Measurements from ENCODE around the gene GHR. TPM values are rescaled to one million over a fixed set of nuclear protein-coding genes. Genes with fewer than 3 reads are reported as not detected.

GHR gene
- total RNA-seq, 1 donor from 2014 or later = 5.4 TPM

DNA sequence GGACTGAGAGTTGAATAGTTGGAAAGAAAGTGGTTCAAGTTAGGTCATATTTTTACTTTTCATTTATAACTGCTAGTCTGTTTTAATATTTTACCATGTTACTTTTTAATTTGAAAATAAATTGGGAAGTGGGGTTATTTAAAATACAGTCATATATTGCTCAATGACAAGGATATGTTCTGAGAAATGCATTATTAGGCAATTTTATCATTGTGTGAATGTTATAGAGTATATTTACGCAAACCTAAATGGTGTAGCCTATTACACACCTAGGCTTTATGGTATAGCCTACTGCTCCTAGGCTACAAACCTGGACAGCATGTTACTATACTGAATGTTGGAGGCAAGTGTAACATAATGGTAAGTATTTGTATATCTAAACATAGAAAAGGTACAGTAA lies 338.6 kb downstream of the GHR start:
- TF ChIP-seq, protein P1, sequence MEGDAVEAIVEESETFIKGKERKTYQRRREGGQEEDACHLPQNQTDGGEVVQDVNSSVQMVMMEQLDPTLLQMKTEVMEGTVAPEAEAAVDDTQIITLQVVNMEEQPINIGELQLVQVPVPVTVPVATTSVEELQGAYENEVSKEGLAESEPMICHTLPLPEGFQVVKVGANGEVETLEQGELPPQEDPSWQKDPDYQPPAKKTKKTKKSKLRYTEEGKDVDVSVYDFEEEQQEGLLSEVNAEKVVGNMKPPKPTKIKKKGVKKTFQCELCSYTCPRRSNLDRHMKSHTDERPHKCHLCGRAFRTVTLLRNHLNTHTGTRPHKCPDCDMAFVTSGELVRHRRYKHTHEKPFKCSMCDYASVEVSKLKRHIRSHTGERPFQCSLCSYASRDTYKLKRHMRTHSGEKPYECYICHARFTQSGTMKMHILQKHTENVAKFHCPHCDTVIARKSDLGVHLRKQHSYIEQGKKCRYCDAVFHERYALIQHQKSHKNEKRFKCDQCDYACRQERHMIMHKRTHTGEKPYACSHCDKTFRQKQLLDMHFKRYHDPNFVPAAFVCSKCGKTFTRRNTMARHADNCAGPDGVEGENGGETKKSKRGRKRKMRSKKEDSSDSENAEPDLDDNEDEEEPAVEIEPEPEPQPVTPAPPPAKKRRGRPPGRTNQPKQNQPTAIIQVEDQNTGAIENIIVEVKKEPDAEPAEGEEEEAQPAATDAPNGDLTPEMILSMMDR (IDR thresholded peaks at IDR 0.05) = no peak
- Mint-ChIP-seq H3K27me3 (ENCODE audit: low read depth) (peaks cover 33% of the 10 kb centered on the region), H3K4me1 (ENCODE audit: low read depth) (no peaks in the 10 kb centered on the region), H3K4me3 (ENCODE audit: unreplicated experiment) (no peak overlapping the region), H3K27ac (ENCODE audit: unreplicated experiment) (no peak overlapping the region), H3K9me3 (ENCODE audit: low read depth) (peaks cover 10% of the 10 kb centered on the region), H3K36me3 (ENCODE audit: low read depth) (no peaks in the 10 kb centered on the region)
- no peak for DNase-seq (ENCODE audit: low spot score)

- no peak overlapping the region for H3K27ac Mint-ChIP-seq (ENCODE audit: unreplicated experiment)
- H3K9me3 Mint-ChIP-seq (ENCODE audit: low read depth) = peaks cover 15% of the 10 kb centered on the region
- no peaks in the 10 kb centered on the region for H3K4me1 Mint-ChIP-seq (ENCODE audit: low read depth)
- H3K4me3 Mint-ChIP-seq (ENCODE audit: unreplicated experiment) = no peak overlapping the region
- no peak for DNase-seq (ENCODE audit: low spot score)
- peaks cover 32% of the 10 kb centered on the region for H3K27me3 Mint-ChIP-seq (ENCODE audit: low read depth)
- H3K36me3 Mint-ChIP-seq (ENCODE audit: low read depth) = no peaks in the 10 kb centered on the region
- TF ChIP-seq, protein P1 (IDR thresholded peaks at IDR 0.05) = peak; percentile 88
These were observed 344.4 kb downstream of the GHR start for GRCh38 chr5:42767491-42768105.

GRCh38 chr5:42768106-42768504 lies 344.9 kb downstream of the GHR start:
- no peak for DNase-seq (ENCODE audit: low spot score)
- Mint-ChIP-seq H3K27ac (ENCODE audit: unreplicated experiment) (no peak overlapping the region), H3K36me3 (ENCODE audit: low read depth) (no peaks in the 10 kb centered on the region), H3K9me3 (ENCODE audit: low read depth) (peaks cover 15% of the 10 kb centered on the region), H3K4me1 (ENCODE audit: low read depth) (no peaks in the 10 kb centered on the region), H3K27me3 (ENCODE audit: low read depth) (peaks cover 33% of the 10 kb centered on the region), H3K4me3 (ENCODE audit: unreplicated experiment) (no peak overlapping the region)
- TF ChIP-seq, protein P1 (IDR thresholded peaks at IDR 0.05) = no peak

GRCh38 chr5:42770003-42770402 lies 346.8 kb downstream of the GHR start:
- H3K27ac Mint-ChIP-seq (ENCODE audit: unreplicated experiment) = no peak overlapping the region
- no peaks in the 10 kb centered on the region for H3K36me3 Mint-ChIP-seq (ENCODE audit: low read depth)
- H3K9me3 Mint-ChIP-seq (ENCODE audit: low read depth) = peaks cover 13% of the 10 kb centered on the region
- no peak for DNase-seq (ENCODE audit: low spot score)
- TF ChIP-seq, protein P1 (IDR thresholded peaks at IDR 0.05) = no peak
- H3K27me3 Mint-ChIP-seq (ENCODE audit: low read depth) = peaks cover 37% of the 10 kb centered on the region
- no peak overlapping the region for H3K4me3 Mint-ChIP-seq (ENCODE audit: unreplicated experiment)
- H3K4me1 Mint-ChIP-seq (ENCODE audit: low read depth) = no peaks in the 10 kb centered on the region
